GM12878 (cell line): ENCODE measurements around the gene RAF1. TPM values are rescaled to one million over a fixed set of nuclear protein-coding genes. Genes with fewer than 3 reads are reported as not detected.

Source experiments
- ATAC-seq: fragments of 200-7000 bp; cut with Tn5 transposase; 3 replicates; pipeline ENCODE4 v1.9.1; 2020; ENCODE audit warnings: mild to moderate bottlenecking, moderate library complexity
- BruUV-seq: library from RNA; stranded (reverse); fragments of 400-500 nt; replicated peaks from 2 replicates; lab custom pipeline; 2021; lab: Mats Ljungman, UMichigan
- CTCF ChIA-PET: fragments of 300-600 bp; sonication (Branson Sonifier 250); formaldehyde crosslinking; extraction: SDS; loops from one replicate; lab custom pipeline; 2021; ENCODE audit warnings: inconsistent platforms; lab: Yijun Ruan, JAX
- POLR2A ChIA-PET: fragments of 350-600 bp; formaldehyde crosslinking; extraction: SDS; loops from one replicate; lab custom pipeline; 2021; ENCODE audit warnings: inconsistent platforms; lab: Charles Lee
- RAD21 ChIA-PET: fragments of 300-600 bp; sonication (Branson Sonifier 250); formaldehyde crosslinking; loops from one replicate; lab custom pipeline; 2023; ENCODE audit warnings: antibody characterized with exemption; ENCODE audit not compliant: unreplicated experiment; lab: Charles Lee
- SMC1A ChIA-PET: fragments of 300-600 bp; sonication (Branson Sonifier 250); formaldehyde crosslinking; loops from one replicate; lab custom pipeline; 2023; ENCODE audit not compliant: unreplicated experiment, uncharacterized antibody; lab: Charles Lee
- DNase-seq: peaks from one replicate; pipeline ENCODE4 v3.0.0-alpha.2; 2011; ENCODE audit warnings: low read depth, low spot score
- FAIRE-seq: peaks from 3 replicates; lab custom pipeline; 2011; peaks lifted over from hg19 to GRCh38; lab: Jason Lieb, UNC
- H2AFZ ChIP-seq: 2 replicates; pipeline ENCODE4 v1.6.0; 2011; ENCODE audit warnings: low read depth, low read length, control low read depth; ENCODE audit not compliant: control insufficient read depth
- H3K27ac ChIP-seq: 2 replicates; pipeline ENCODE4 v1.5.1; 2011; ENCODE audit warnings: control low read depth; ENCODE audit not compliant: control insufficient read depth, insufficient read depth
- H3K27me3 ChIP-seq, 2 experiments: replicated peaks in 1 of 2; 2 replicates each; pipeline versions ENCODE4 v1.6.0 to v1.6.1; 2011; ENCODE audit warnings: low read length in 1 of 2; ENCODE audit not compliant: control insufficient read depth in 2 of 2, insufficient read depth in 2 of 2
- H3K36me3 ChIP-seq, 2 experiments: 2 replicates each; pipeline ENCODE4 v1.5.1; 2011; ENCODE audit warnings: low read length in 1 of 2; ENCODE audit not compliant: control insufficient read depth in 2 of 2, insufficient read depth in 2 of 2
- H3K4me1 ChIP-seq: 2 replicates; pipeline ENCODE4 v1.6.1; 2011; ENCODE audit warnings: mild to moderate bottlenecking, low read length, moderate library complexity, mixed read lengths; ENCODE audit not compliant: control insufficient read depth, insufficient read depth
- H3K4me2 ChIP-seq: 2 replicates; pipeline ENCODE4 v1.6.0; 2011; ENCODE audit warnings: control low read depth; ENCODE audit not compliant: control insufficient read depth, insufficient read depth
- H3K4me3 ChIP-seq: fragments of 200-600 bp; sonication (generic); 2 replicates; pipeline ENCODE4 v1.5.1; 2016
- H3K79me2 ChIP-seq: 2 replicates; pipeline ENCODE4 v1.6.0; 2011; ENCODE audit warnings: low read length; ENCODE audit not compliant: control insufficient read depth, insufficient read depth
- H3K9ac ChIP-seq: 2 replicates; pipeline ENCODE4 v1.8.0; 2011; ENCODE audit warnings: low read length, control low read depth, mixed read lengths; ENCODE audit not compliant: control insufficient read depth, insufficient read depth
- H3K9me3 ChIP-seq: replicated peaks from 3 replicates; pipeline ENCODE4 v1.5.1; 2011; ENCODE audit warnings: mild to moderate bottlenecking, low read length; ENCODE audit not compliant: control insufficient read depth, insufficient read depth
- H4K20me1 ChIP-seq: 2 replicates; pipeline ENCODE4 v1.6.0; 2011; ENCODE audit not compliant: control insufficient read depth, insufficient read depth
- CHD4 ChIP-seq: fragments of 200-600 bp; sonication (generic); IDR thresholded peaks from 2 replicates; pipeline ENCODE4 v1.6.1; 2016; ENCODE audit warnings: mild to moderate bottlenecking
- ESRRA ChIP-seq: IDR thresholded peaks from 2 replicates; pipeline ENCODE4 v1.6.1; 2012; ENCODE audit warnings: mild to moderate bottlenecking, low read length, improper control_type of control experiment
- FOXM1 ChIP-seq: IDR thresholded peaks from 2 replicates; pipeline ENCODE4 v1.6.1; 2012; ENCODE audit warnings: low read depth, mild to moderate bottlenecking, inconsistent platforms, low read length, moderate library complexity
- GATAD2B ChIP-seq: fragments of 450-650 bp; conservative IDR thresholded peaks from 2 replicates; pipeline ENCODE4 v1.6.1; 2017; ENCODE audit warnings: low read depth, mild to moderate bottlenecking, moderate library complexity
- JUND ChIP-seq: IDR thresholded peaks from 2 replicates; pipeline ENCODE4 v1.6.1; 2012; ENCODE audit warnings: low read depth, mild to moderate bottlenecking, low read length, improper control_type of control experiment, moderate library complexity
- MEF2B ChIP-seq: fragments of 450-650 bp; IDR thresholded peaks from 2 replicates; pipeline ENCODE4 v1.6.1; 2018; ENCODE audit warnings: mild to moderate bottlenecking, moderate library complexity; ENCODE audit not compliant: partially characterized antibody, poor library complexity, severe bottlenecking
- MXI1 ChIP-seq: fragments of 150-350 bp; IDR thresholded peaks from 2 replicates; pipeline ENCODE4 v1.6.1; 2011; ENCODE audit warnings: low read depth, mild to moderate bottlenecking, inconsistent platforms, low read length, improper control_type of control experiment
- NR2C1 ChIP-seq: fragments of 450-650 bp; IDR thresholded peaks from 2 replicates; pipeline ENCODE4 v1.6.1; 2017; ENCODE audit warnings: antibody characterized with exemption, mild to moderate bottlenecking, moderate library complexity
- NRF1 ChIP-seq: conservative IDR thresholded peaks from 2 replicates; pipeline ENCODE4 v1.6.1; 2011; ENCODE audit warnings: mild to moderate bottlenecking, low read depth, low read length, improper control_type of control experiment
- RAD51 ChIP-seq: fragments of 450-650 bp; IDR thresholded peaks from 2 replicates; pipeline ENCODE4 v1.6.1; 2016; ENCODE audit warnings: moderate library complexity, mild to moderate bottlenecking, inconsistent platforms
- SMAD1 ChIP-seq: fragments of 450-650 bp; IDR thresholded peaks from 2 replicates; pipeline ENCODE4 v1.6.1; 2018; ENCODE audit warnings: mild to moderate bottlenecking, low read depth; ENCODE audit not compliant: partially characterized antibody
- TARDBP ChIP-seq: IDR thresholded peaks from 2 replicates; pipeline ENCODE4 v1.6.1; 2016; ENCODE audit warnings: borderline replicate concordance
- TCF3 ChIP-seq: IDR thresholded peaks from 2 replicates; pipeline ENCODE4 v1.6.1; 2012; ENCODE audit warnings: low read depth, mild to moderate bottlenecking, low read length, borderline replicate concordance; ENCODE audit not compliant: insufficient read depth
- ZNF274 ChIP-seq: IDR thresholded peaks from one replicate; pipeline ENCODE4 v1.8.0; 2011; ENCODE audit not compliant: insufficient read length, insufficient read depth
- ZZZ3 ChIP-seq: IDR thresholded peaks from 2 replicates; pipeline ENCODE4 v1.6.1; 2011; ENCODE audit warnings: low read depth; ENCODE audit not compliant: control insufficient read depth, insufficient read length
- WGBS: methylation state at CpG from one replicate; pipeline ENCODE4 v1.1.6; 2016; ENCODE audit warnings: low lambda C conversion rate; ENCODE audit not compliant: insufficient replicate concordance, insufficient coverage; ENCODE audit errors: missing lambda C conversion rate; 5-methylcytosine and 5-hydroxymethylcytosine counted together
- in situ Hi-C: fragments of 300-500 bp; cut with MboI; formaldehyde crosslinking; loops from 9 replicates; pipeline ENCODE4 v1.14.3; 2018; ENCODE audit warnings: mixed read lengths
- intact Hi-C: fragments of 100-400 bp; cut with micrococcal nuclease; formaldehyde crosslinking; loops from one replicate; pipeline ENCODE4 v1.14.2; 2022; ENCODE audit not compliant: unreplicated experiment
- polyA plus RNA-seq, 11 experiments: library from polyadenylated mRNA; depleted of rRNA in 4 of 11; unstranded in 6 of 11; stranded (reverse) in 5 of 11; fragments of >200 nt; fragmentation: Nextera tagmentation in 4 of 11; fragmentation: Illumina TruSeq in 1 of 11; extraction: Ambion mirVana in 4 of 11; extraction: Trizol in 1 of 11; gene quantifications; 1 replicate in 1 of 11; 2 replicates in 10 of 11; pipeline versions ENCODE4 v1.2.1 to v1.2.3, GENCODE V29; 2011 to 2016; ENCODE audit warnings: inconsistent platforms in 2 of 11, missing spikeins in 2 of 11, low read depth in 1 of 11
- total RNA-seq, 4 experiments: library from RNA; depleted of rRNA in 3 of 4; stranded (reverse); fragments of >200 nt in 3 of 4; fragmentation: Illumina TruSeq in 1 of 4; extraction: Trizol in 1 of 4; gene quantifications; 2 replicates each; pipeline versions ENCODE4 v1.2.1 to v1.2.3, GENCODE V29; 2013 to 2021
- TF ChIP-seq, protein P1 (sequence below): fragments of 450-650 bp; IDR thresholded peaks from 2 replicates; pipeline ENCODE4 v1.6.1; 2017; ENCODE audit warnings: mild to moderate bottlenecking, low read depth, inconsistent platforms; ENCODE audit not compliant: poor library complexity, severe bottlenecking

RAF1 gene
- total and polyA plus RNA-seq, 10 of the 15 experiments (the other 5 are each of a cell fraction or from before 2014, with no cell fraction given) = 20.4 to 151 (median 77.8) TPM

DNA sequence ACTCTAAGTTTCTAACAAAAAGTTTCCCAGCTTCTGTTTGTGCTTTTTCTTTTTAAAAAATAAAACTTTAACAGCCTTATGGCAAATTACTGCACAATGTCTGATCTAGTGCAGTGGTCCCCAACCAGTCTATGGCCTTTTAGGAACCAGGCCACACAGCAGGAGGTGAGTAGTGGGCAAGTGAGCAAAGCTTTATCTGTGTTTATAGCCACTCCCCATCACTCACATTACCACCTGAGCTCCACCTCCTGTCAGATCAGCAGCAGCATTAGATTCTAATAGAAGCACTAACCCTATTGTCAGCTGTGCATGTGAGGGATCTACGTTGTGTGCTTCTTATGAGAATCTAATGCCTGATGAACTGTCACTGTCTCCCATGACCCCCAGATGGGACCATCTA is 101.5 kb downstream of the RAF1 start:
- in situ Hi-C loops (no loop called here), intact Hi-C loops (loop anchor here (5.0 kb wide), 1 partner anchor 370 kb away; no protein-coding TSS in a partner anchor)
- TF ChIP-seq GATAD2B (no peak), TCF3 (no peak), ZNF274 (no peak), MXI1 (no peak), FOXM1 (no peak), JUND (no peak), NR2C1 (no peak), MEF2B (no peak), ZZZ3 (no peak), TARDBP (no peak), NRF1 (no peak), ESRRA (no peak), CHD4 (no peak), RAD51 (no peak), SMAD1 (no peak)
- TF ChIP-seq, protein P1, sequence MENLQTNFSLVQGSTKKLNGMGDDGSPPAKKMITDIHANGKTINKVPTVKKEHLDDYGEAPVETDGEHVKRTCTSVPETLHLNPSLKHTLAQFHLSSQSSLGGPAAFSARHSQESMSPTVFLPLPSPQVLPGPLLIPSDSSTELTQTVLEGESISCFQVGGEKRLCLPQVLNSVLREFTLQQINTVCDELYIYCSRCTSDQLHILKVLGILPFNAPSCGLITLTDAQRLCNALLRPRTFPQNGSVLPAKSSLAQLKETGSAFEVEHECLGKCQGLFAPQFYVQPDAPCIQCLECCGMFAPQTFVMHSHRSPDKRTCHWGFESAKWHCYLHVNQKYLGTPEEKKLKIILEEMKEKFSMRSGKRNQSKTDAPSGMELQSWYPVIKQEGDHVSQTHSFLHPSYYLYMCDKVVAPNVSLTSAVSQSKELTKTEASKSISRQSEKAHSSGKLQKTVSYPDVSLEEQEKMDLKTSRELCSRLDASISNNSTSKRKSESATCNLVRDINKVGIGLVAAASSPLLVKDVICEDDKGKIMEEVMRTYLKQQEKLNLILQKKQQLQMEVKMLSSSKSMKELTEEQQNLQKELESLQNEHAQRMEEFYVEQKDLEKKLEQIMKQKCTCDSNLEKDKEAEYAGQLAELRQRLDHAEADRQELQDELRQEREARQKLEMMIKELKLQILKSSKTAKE = no peak
- H3K4me3 ChIP-seq = no peak overlapping the region
- no peak for ATAC-seq
- CTCF ChIA-PET = interaction anchor here (0.6 to 1.2 kb wide), 8 partner anchors 8 to 158 kb away, joined by 3 to 4 read pairs (median 3); partner anchors contain the start of gene TSEN2
- BruUV-seq = no TSS peak
- no peak for DNase-seq
- no peaks in the 10 kb centered on the region for H3K36me3 ChIP-seq
- H2AFZ ChIP-seq = no peak overlapping the region
- RAD21 ChIA-PET = interaction anchor here (1.5 to 3.0 kb wide), 2 partner anchors 77 to 101 kb away, joined by 4 to 18 read pairs; partner anchors contain the start of gene RAF1
- FAIRE-seq = no peak
- no peak overlapping the region for H3K27ac ChIP-seq
- SMC1A ChIA-PET = interaction anchor here (0.6 to 1.0 kb wide), 2 partner anchors 9 to 12 kb away, joined by 3 to 4 read pairs; no protein-coding TSS in a partner anchor
- peaks cover 89% of the 10 kb centered on the region for H3K79me2 ChIP-seq
- peaks cover 13% of the 10 kb centered on the region; the same call in 2 of the 3 replicates for H3K9me3 ChIP-seq
- H3K4me1 ChIP-seq = peaks cover 31% of the 10 kb centered on the region
- H3K9ac ChIP-seq = no peak overlapping the region
- no peak overlapping the region for H3K4me2 ChIP-seq
- POLR2A ChIA-PET = interaction anchor here (2.1 kb wide), 1 partner anchor 22 kb away, joined by 6 read pairs; no protein-coding TSS in a partner anchor
- no peaks in the 10 kb centered on the region for H3K27me3 ChIP-seq
- 88% methylated on average over 1 of the region's 1 CpG for whole genome bisulfite sequencing
- peaks cover 4% of the 10 kb centered on the region; the same call in 1 of the 2 replicates for H4K20me1 ChIP-seq
